K562 (cell line): Measurements from ENCODE around the gene ZNF544. TPM values are rescaled to one million over a fixed set of nuclear protein-coding genes. Genes with fewer than 3 reads are reported as not detected.

Experiments
- DACH1 ChIP-seq: fragments of 450-650 bp; IDR thresholded peaks from 2 replicates; pipeline ENCODE4 v1.6.1; 2018; ENCODE audit not compliant: partially characterized antibody
- ELF1 ChIP-seq: fragments of 200-800 bp; sonication (Bioruptor generic); IDR thresholded peaks from 2 replicates; pipeline ENCODE4 v1.6.1; 2016; ENCODE audit warnings: missing genetic modification characterization, missing compliant biosample characterization
- GTF2A2 ChIP-seq: IDR thresholded peaks from 2 replicates; pipeline ENCODE4 v1.6.1; 2016; ENCODE audit warnings: mild to moderate bottlenecking, missing genetic modification characterization, missing compliant biosample characterization
- HDAC1 ChIP-seq, 2 experiments: fragments of 450-650 bp; IDR thresholded peaks; 2 replicates each; pipeline ENCODE4 v1.6.1; 2016 to 2017; ENCODE audit warnings: inconsistent platforms in 1 of 2, mild to moderate bottlenecking in 1 of 2, moderate library complexity in 1 of 2
- HNRNPLL ChIP-seq: fragments of 200-400 bp; formaldehyde crosslinking; IDR thresholded peaks from 2 replicates; pipeline ENCODE4 v1.6.1; 2017; ENCODE audit warnings: low read length, low read depth, mild to moderate bottlenecking; ENCODE audit not compliant: poor library complexity, severe bottlenecking
- RBM14 ChIP-seq: fragments of 200-400 bp; formaldehyde crosslinking; IDR thresholded peaks from 2 replicates; pipeline ENCODE4 v1.6.1; 2018; ENCODE audit warnings: low read depth, mild to moderate bottlenecking, low read length, moderate library complexity, borderline replicate concordance; ENCODE audit not compliant: insufficient read depth
- SAP30 ChIP-seq: fragments of 200-600 bp; sonication (generic); IDR thresholded peaks from 2 replicates; pipeline ENCODE4 v1.6.1; 2012; ENCODE audit warnings: borderline replicate concordance, low read depth, mild to moderate bottlenecking, moderate library complexity, low read length, control low read depth, inconsistent platforms; ENCODE audit not compliant: insufficient read depth, poor library complexity, severe bottlenecking
- ZNF740 ChIP-seq, 3 experiments: fragments of 200-800 bp in 1 of 3; sonication (Bioruptor generic) in 1 of 3; sonication (generic) in 1 of 3; formaldehyde crosslinking in 1 of 3; IDR thresholded peaks; 2 replicates each; pipeline versions ENCODE4 v1.6.1 to v1.8.0; 2016 to 2022; ENCODE audit warnings: mild to moderate bottlenecking in 2 of 3, missing compliant biosample characterization in 2 of 3, missing genetic modification characterization in 2 of 3, missing genetic modification reagents in 1 of 3
- polyA plus RNA-seq, 8 experiments: library from polyadenylated mRNA; depleted of rRNA in 4 of 8; stranded (reverse) in 5 of 8; unstranded in 3 of 8; fragments of >200 nt; fragmentation: Nextera tagmentation in 2 of 8; fragmentation: Illumina TruSeq in 1 of 8; extraction: Ambion mirVana in 2 of 8; extraction: Trizol in 1 of 8; gene quantifications; 2 replicates each; pipeline versions ENCODE4 v1.2.1 to v1.2.3, GENCODE V29; 2011 to 2014; ENCODE audit warnings: inconsistent platforms in 1 of 8, missing spikeins in 1 of 8
- total RNA-seq, 7 experiments: library from RNA; depleted of rRNA in 6 of 7; stranded (reverse); fragments of >200 nt in 6 of 7; fragmentation: Illumina TruSeq in 2 of 7; extraction: Trizol in 2 of 7; gene quantifications; 2 replicates each; pipeline versions ENCODE4 v1.2.1 to v1.2.3, GENCODE V29; 2011 to 2021; ENCODE audit warnings: low replicate concordance in 1 of 7
- TF ChIP-seq, protein P1 (sequence below): fragments of 450-650 bp; IDR thresholded peaks from 2 replicates; pipeline ENCODE4 v1.6.1; 2016; ENCODE audit warnings: mild to moderate bottlenecking, moderate library complexity
- TF ChIP-seq, protein P2 (sequence below): sonication (generic); formaldehyde crosslinking; IDR thresholded peaks from 2 replicates; pipeline ENCODE4 v1.8.0; 2022; ENCODE audit warnings: missing genetic modification reagents, mild to moderate bottlenecking, borderline replicate concordance
- TF ChIP-seq, protein P3 (sequence below): fragments of 450-650 bp; formaldehyde crosslinking; IDR thresholded peaks from 2 replicates; pipeline ENCODE4 v1.4.0; 2020; ENCODE audit warnings: mild to moderate bottlenecking, mixed read lengths

Gene ZNF544
- total and polyA plus RNA-seq, 9 of the 15 experiments (the other 6 are each of a cell fraction or from before 2014, with no cell fraction given): 23.6 to 59.0 (median 41.4) TPM

DNA sequence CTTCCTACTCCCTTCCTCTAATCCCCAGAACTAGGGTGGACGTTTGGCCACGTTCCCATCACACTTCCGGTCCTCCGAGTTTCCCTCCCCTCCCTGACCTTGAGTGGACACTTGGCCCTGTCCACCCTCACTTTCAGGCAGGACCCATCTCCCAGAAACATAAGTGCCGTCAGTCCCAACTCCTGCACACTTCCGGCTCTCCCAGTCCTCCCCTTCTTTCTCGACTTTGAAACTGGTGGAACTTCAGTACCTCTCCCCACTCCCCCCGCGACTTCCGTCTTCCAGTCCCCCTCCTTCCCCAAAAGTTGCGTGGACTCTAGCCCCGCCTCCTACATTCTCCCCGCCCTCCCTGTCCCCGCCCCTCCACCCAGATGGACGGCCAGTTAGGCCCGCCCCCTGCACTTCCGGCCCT, 46.1 kb upstream of the ZNF544 start (continued):
- TF ChIP-seq, protein P1, sequence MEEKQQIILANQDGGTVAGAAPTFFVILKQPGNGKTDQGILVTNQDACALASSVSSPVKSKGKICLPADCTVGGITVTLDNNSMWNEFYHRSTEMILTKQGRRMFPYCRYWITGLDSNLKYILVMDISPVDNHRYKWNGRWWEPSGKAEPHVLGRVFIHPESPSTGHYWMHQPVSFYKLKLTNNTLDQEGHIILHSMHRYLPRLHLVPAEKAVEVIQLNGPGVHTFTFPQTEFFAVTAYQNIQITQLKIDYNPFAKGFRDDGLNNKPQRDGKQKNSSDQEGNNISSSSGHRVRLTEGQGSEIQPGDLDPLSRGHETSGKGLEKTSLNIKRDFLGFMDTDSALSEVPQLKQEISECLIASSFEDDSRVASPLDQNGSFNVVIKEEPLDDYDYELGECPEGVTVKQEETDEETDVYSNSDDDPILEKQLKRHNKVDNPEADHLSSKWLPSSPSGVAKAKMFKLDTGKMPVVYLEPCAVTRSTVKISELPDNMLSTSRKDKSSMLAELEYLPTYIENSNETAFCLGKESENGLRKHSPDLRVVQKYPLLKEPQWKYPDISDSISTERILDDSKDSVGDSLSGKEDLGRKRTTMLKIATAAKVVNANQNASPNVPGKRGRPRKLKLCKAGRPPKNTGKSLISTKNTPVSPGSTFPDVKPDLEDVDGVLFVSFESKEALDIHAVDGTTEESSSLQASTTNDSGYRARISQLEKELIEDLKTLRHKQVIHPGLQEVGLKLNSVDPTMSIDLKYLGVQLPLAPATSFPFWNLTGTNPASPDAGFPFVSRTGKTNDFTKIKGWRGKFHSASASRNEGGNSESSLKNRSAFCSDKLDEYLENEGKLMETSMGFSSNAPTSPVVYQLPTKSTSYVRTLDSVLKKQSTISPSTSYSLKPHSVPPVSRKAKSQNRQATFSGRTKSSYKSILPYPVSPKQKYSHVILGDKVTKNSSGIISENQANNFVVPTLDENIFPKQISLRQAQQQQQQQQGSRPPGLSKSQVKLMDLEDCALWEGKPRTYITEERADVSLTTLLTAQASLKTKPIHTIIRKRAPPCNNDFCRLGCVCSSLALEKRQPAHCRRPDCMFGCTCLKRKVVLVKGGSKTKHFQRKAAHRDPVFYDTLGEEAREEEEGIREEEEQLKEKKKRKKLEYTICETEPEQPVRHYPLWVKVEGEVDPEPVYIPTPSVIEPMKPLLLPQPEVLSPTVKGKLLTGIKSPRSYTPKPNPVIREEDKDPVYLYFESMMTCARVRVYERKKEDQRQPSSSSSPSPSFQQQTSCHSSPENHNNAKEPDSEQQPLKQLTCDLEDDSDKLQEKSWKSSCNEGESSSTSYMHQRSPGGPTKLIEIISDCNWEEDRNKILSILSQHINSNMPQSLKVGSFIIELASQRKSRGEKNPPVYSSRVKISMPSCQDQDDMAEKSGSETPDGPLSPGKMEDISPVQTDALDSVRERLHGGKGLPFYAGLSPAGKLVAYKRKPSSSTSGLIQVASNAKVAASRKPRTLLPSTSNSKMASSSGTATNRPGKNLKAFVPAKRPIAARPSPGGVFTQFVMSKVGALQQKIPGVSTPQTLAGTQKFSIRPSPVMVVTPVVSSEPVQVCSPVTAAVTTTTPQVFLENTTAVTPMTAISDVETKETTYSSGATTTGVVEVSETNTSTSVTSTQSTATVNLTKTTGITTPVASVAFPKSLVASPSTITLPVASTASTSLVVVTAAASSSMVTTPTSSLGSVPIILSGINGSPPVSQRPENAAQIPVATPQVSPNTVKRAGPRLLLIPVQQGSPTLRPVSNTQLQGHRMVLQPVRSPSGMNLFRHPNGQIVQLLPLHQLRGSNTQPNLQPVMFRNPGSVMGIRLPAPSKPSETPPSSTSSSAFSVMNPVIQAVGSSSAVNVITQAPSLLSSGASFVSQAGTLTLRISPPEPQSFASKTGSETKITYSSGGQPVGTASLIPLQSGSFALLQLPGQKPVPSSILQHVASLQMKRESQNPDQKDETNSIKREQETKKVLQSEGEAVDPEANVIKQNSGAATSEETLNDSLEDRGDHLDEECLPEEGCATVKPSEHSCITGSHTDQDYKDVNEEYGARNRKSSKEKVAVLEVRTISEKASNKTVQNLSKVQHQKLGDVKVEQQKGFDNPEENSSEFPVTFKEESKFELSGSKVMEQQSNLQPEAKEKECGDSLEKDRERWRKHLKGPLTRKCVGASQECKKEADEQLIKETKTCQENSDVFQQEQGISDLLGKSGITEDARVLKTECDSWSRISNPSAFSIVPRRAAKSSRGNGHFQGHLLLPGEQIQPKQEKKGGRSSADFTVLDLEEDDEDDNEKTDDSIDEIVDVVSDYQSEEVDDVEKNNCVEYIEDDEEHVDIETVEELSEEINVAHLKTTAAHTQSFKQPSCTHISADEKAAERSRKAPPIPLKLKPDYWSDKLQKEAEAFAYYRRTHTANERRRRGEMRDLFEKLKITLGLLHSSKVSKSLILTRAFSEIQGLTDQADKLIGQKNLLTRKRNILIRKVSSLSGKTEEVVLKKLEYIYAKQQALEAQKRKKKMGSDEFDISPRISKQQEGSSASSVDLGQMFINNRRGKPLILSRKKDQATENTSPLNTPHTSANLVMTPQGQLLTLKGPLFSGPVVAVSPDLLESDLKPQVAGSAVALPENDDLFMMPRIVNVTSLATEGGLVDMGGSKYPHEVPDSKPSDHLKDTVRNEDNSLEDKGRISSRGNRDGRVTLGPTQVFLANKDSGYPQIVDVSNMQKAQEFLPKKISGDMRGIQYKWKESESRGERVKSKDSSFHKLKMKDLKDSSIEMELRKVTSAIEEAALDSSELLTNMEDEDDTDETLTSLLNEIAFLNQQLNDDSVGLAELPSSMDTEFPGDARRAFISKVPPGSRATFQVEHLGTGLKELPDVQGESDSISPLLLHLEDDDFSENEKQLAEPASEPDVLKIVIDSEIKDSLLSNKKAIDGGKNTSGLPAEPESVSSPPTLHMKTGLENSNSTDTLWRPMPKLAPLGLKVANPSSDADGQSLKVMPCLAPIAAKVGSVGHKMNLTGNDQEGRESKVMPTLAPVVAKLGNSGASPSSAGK: peak; percentile 43; the same call in 1 of the 2 replicates
- TF ChIP-seq SAP30: no peak
- TF ChIP-seq ELF1 (tag): peak; percentile 88; the same call in 1 of the 2 replicates
- no peak for TF ChIP-seq ZNF740 (CRISPR knock-in tag; IDR thresholded peaks at IDR 0.05)
- TF ChIP-seq ZNF740 (tag; IDR thresholded peaks at IDR 0.05): no peak
- TF ChIP-seq DACH1: no peak
- TF ChIP-seq HNRNPLL: no peak
- TF ChIP-seq, protein P2, sequence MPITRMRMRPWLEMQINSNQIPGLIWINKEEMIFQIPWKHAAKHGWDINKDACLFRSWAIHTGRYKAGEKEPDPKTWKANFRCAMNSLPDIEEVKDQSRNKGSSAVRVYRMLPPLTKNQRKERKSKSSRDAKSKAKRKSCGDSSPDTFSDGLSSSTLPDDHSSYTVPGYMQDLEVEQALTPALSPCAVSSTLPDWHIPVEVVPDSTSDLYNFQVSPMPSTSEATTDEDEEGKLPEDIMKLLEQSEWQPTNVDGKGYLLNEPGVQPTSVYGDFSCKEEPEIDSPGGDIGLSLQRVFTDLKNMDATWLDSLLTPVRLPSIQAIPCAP (CRISPR knock-in tag): no peak
- TF ChIP-seq RBM14: no peak
- TF ChIP-seq GTF2A2 (tag): no peak
- TF ChIP-seq HDAC1 (IDR thresholded peaks at IDR 0.05): 0 out of 4 replicates have a peak, but pooled peaks of 1 of the 2 experiments have one; percentile 5
- TF ChIP-seq, protein P3, sequence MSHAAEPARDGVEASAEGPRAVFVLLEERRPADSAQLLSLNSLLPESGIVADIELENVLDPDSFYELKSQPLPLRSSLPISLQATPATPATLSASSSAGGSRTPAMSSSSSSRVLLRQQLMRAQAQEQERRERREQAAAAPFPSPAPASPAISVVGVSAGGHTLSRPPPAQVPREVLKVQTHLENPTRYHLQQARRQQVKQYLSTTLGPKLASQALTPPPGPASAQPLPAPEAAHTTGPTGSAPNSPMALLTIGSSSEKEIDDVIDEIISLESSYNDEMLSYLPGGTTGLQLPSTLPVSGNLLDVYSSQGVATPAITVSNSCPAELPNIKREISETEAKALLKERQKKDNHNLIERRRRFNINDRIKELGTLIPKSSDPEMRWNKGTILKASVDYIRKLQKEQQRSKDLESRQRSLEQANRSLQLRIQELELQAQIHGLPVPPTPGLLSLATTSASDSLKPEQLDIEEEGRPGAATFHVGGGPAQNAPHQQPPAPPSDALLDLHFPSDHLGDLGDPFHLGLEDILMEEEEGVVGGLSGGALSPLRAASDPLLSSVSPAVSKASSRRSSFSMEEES (CRISPR knock-in tag): no peak
